ENCODE data around the gene CARNS1. TPM values are rescaled to one million over a fixed set of nuclear protein-coding genes. Genes with fewer than 3 reads are reported as not detected.

Gene CARNS1
- total RNA-seq, 1 experiment from 2014 or later: 1.1 TPM

GRCh38 chr11:67369801-67370284 is 45.6 kb upstream of the CARNS1 start:
- H3K79me2 ChIP-seq (ENCODE audit: insufficient read depth, low read length): no peaks in the 10 kb centered on the region
- H3K27me3 ChIP-seq (ENCODE audit: insufficient read depth, low read length): peaks cover 2% of the 10 kb centered on the region; the same call in 1 of the 2 replicates
- Mint-ChIP-seq H3K27ac (peak overlapping the region in 1 of 3 experiments; percentile 57; a peak in 1 of 7 replicates), H3K4me1 (peaks cover 44 to 46% of the 10 kb centered on the region in 2 experiments), H3K9me3 (no peaks in the 10 kb centered on the region; a peak in 1 of 5 replicates), H3K36me3 (ENCODE audit: insufficient read depth in 1 of 3, low read depth in 3 of 3) (no peaks in the 10 kb centered on the region; a peak in 1 of 7 replicates), H3K27me3 (ENCODE audit: low read depth) (peaks cover 69% of the 10 kb centered on the region), H3K4me3 (no peak overlapping the region)
- H3K4ac ChIP-seq (ENCODE audit: low read depth, low read length): no peak overlapping the region
- no peak overlapping the region for H2BK5ac ChIP-seq (ENCODE audit: insufficient read length, low read length)
- TF ChIP-seq CTCF (conservative IDR thresholded peaks at IDR 0.05): no peak
- no peak overlapping the region for H2BK20ac ChIP-seq (ENCODE audit: low read depth, low read length, poor library complexity, severe bottlenecking)
- H4K91ac ChIP-seq (ENCODE audit: insufficient read length, low read depth, low read length): no peak overlapping the region
- no peak overlapping the region for H2AK5ac ChIP-seq (ENCODE audit: insufficient read length, low read length)
- no peak overlapping the region for H4K8ac ChIP-seq (replicated peaks; ENCODE audit: insufficient read length, low read depth, low read length)
- no peak for DNase-seq
- no peak overlapping the region for H3K9ac ChIP-seq (ENCODE audit: extremely low read depth, insufficient read length, low read length)
- H3K4me2 ChIP-seq (ENCODE audit: insufficient read depth, insufficient read length, low read length): no peak overlapping the region
- H4K20me1 ChIP-seq (ENCODE audit: control insufficient read depth, insufficient read depth, insufficient read length): peaks cover 3% of the 10 kb centered on the region
- H2BK120ac ChIP-seq (ENCODE audit: low read depth, low read length, poor library complexity, severe bottlenecking): no peak overlapping the region
- H3K9me3 ChIP-seq (ENCODE audit: control insufficient read depth, low read depth, low read length): no peaks in the 10 kb centered on the region
- no peak overlapping the region for H3K27ac ChIP-seq (ENCODE audit: insufficient read length, low read depth, low read length)
- H3K79me1 ChIP-seq (ENCODE audit: insufficient read depth, low read depth, low read length, poor library complexity, severe bottlenecking): no peaks in the 10 kb centered on the region
- no peak overlapping the region for H2BK15ac ChIP-seq (ENCODE audit: low read depth, low read length)
- no peak overlapping the region for H3K56ac ChIP-seq (ENCODE audit: insufficient read length, low read depth, low read length)
- WGBS (ENCODE audit: extremely low coverage, insufficient read length, low lambda C conversion rate): no CpG with 5 or more reads among the region's 12 CpGs
- no peak overlapping the region for H3K23ac ChIP-seq (ENCODE audit: insufficient read length, low read depth, low read length)
- H3K18ac ChIP-seq (ENCODE audit: insufficient read length, low read depth, low read length): no peak overlapping the region
- no peak overlapping the region for H4K5ac ChIP-seq (ENCODE audit: insufficient read length, low read depth, low read length)
- H2BK12ac ChIP-seq (ENCODE audit: insufficient read length, low read depth, low read length): no peak overlapping the region
- no peak overlapping the region for H3K14ac ChIP-seq (ENCODE audit: insufficient read depth, low read length)
- no peak overlapping the region for H3T11ph ChIP-seq (ENCODE audit: low read length)
- peaks cover 7% of the 10 kb centered on the region; the same call in 1 of the 2 replicates for H3K4me1 ChIP-seq (ENCODE audit: insufficient read depth, low read length)
- H2AFZ ChIP-seq (ENCODE audit: low read length): no peak overlapping the region
- H3K23me2 ChIP-seq (ENCODE audit: insufficient read length, low read depth, low read length, poor library complexity, severe bottlenecking): peaks cover 25% of the 10 kb centered on the region
